Peyer's patch (tissue), 4 donors: ENCODE measurements around the gene UNC50.

Source experiments
- POLR2A ChIP-seq, 2 donors: fragments of 450-650 bp; IDR thresholded peaks; one replicate each; pipeline ENCODE4 v1.5.1; 2017; ENCODE audit warnings: antibody characterized with exemption in 2 of 2, mild to moderate bottlenecking in 2 of 2, moderate library complexity in 2 of 2
- TF ChIP-seq, protein P1 (sequence below), 6 experiments: fragments of 450-650 bp in 4 of 6; fragments of 200-600 bp in 2 of 6; sonication (generic) in 1 of 6; IDR thresholded peaks; one replicate each; pipeline ENCODE4 v1.5.1; 2017 to 2019; ENCODE audit warnings: antibody characterized with exemption in 6 of 6, mild to moderate bottlenecking in 3 of 6, moderate library complexity in 1 of 6

DNA sequence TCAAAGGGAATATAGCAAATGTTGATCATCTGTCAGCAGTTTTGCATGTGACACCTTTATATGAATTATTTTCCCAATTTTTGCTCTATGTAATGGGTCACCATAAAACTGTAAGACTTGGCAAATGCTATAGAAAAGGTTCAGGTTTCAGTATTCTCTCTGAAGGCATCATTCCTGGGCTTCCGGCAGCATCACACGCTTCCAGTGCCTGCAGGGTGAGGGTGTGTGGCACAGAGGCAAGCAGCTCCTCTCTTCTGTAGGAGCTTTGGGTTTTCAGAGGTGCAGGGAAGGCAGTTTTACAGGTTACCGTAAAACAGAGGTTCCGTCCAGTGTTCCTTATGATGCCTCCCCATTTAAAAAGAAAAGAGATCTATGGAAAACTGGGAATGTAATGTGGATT is 18.9 kb upstream of the UNC50 start:
- TF ChIP-seq, protein P1, sequence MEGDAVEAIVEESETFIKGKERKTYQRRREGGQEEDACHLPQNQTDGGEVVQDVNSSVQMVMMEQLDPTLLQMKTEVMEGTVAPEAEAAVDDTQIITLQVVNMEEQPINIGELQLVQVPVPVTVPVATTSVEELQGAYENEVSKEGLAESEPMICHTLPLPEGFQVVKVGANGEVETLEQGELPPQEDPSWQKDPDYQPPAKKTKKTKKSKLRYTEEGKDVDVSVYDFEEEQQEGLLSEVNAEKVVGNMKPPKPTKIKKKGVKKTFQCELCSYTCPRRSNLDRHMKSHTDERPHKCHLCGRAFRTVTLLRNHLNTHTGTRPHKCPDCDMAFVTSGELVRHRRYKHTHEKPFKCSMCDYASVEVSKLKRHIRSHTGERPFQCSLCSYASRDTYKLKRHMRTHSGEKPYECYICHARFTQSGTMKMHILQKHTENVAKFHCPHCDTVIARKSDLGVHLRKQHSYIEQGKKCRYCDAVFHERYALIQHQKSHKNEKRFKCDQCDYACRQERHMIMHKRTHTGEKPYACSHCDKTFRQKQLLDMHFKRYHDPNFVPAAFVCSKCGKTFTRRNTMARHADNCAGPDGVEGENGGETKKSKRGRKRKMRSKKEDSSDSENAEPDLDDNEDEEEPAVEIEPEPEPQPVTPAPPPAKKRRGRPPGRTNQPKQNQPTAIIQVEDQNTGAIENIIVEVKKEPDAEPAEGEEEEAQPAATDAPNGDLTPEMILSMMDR (IDR thresholded peaks at IDR 0.05), result no peak
- TF ChIP-seq POLR2A (IDR thresholded peaks at IDR 0.05), result no peak
